GOT3 (cell line): ENCODE results near the gene TMEM132D.

Experiments used
- DNase-seq: peaks from one replicate; lab custom pipeline; 2025; ENCODE audit warnings: mixed read lengths; lab: John Stamatoyannopoulos, UW

The TMEM132D gene

GRCh38 chr12:129440278-129440677, 463.5 kb downstream of the TMEM132D start:
- no peak for DNase-seq

GRCh38 chr12:129434790-129435189, 469.0 kb downstream of the TMEM132D start:
- DNase-seq: no peak

DNA sequence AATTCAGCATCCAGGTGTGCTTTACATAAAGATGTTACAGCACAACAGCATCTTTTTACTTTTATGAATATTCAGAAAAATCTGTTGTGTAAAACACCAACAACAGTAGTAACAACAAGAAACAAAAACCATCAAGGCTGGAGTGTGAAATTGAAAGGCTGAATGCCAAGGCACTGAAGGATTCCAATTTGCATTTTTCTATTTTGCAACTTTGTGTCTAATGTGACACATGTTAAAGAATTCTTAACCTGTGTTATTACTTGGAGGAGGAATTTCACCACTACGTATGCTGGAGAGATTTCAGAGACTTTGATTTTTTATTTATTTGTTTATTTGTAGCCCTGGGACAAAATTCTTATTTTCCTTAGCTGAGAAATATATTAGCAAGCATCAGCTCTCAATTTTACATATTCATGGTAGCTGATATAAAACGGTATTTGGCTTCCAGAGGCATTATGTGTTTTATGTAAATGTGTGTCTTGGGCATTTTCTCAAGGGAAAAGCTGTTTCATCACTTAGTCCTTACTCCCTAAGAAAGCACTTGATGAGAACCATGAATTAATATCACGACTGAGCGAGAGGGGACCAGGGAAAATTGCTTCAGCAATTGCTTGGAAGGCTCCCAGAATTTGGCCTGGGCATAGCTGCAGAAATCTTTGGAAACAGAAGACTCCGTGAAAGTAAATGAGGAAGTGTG, 475.4 kb downstream of the TMEM132D start:
- no peak for DNase-seq

DNA sequence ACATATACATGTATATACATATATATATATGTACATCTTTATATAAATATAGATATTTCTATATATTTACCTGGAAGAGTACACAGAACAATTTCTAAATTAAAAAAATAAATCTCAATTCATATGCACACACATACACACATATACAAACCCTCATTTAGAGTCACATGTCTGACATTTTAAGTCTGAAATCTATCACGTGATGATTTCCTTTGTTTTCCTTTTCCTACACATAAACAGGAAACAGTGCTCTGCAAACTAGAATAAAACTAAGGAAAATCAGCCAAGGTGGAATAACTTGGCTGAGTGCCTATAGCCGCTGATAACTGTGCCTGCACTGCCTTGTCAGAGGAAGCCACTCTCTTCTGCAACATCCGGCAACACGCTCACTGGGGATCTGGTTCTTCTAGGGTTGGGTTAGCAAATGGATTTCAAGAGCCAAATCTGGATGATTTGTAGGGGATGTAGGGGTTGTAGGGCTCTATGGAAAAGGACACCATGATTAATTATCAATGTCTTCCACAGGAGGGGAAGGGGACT, 480.7 kb downstream of the TMEM132D start:
- no peak for DNase-seq

DNA sequence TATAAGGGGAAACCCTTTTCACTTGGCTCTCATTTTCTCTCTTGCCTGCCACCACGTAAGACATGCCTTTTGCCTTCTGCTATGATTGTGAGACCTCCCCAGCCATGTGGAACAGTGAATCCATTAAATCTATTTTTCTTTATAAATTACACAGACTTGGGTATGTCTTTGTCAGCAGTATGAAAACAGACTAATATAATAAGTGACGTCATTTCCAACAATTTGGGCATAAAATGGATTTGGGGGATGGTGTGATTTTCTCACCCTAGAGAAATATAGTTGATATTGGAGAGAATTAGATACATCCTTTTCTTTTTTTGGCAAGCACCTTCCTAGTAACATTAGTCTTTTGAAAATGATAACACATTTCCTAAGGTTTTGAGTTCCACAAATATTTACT, 490.5 kb downstream of the TMEM132D start:
- no peak for DNase-seq

DNA sequence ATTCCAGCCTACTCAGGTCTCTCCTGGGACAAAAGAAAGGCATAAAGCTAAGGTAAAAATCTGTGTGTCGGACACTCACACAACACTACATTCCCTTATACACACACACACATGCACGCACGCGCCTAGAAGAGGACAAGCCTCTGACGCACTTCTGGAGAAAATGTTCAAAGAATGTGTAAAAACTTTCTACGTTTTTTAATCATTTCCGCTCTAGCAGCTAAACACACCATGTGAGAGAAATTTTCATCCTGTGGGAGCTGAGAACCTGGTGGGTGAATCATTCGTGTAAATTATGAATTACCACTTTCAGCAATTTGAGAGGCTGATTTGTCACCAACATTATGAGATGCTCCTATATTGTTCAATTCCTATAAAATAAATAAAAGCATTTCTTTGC, 494.5 kb downstream of the TMEM132D start:
- no peak for DNase-seq

DNA sequence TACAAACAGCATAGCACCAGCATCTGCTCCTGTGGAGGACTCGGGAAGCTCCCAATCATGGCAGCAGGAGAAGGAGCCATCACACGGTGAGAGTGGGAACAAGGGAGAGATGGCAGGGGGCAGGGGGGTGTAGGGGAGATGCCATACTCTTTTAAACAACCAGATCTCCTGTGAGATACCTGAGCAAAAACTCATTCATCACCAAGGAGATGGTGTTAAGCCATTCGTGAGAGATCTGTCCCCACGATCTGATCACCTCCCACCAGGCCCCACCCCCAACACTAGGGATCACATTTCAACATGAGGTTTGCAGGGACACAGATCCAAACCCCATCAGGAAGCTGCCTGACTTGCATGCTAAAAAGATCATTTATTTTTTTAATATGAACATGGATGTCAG, 499.3 kb downstream of the TMEM132D start:
- DNase-seq: no peak

- DNase-seq: no peak
These were observed 502.3 kb downstream of the TMEM132D start for GRCh38 chr12:129401572-129401971.

DNA sequence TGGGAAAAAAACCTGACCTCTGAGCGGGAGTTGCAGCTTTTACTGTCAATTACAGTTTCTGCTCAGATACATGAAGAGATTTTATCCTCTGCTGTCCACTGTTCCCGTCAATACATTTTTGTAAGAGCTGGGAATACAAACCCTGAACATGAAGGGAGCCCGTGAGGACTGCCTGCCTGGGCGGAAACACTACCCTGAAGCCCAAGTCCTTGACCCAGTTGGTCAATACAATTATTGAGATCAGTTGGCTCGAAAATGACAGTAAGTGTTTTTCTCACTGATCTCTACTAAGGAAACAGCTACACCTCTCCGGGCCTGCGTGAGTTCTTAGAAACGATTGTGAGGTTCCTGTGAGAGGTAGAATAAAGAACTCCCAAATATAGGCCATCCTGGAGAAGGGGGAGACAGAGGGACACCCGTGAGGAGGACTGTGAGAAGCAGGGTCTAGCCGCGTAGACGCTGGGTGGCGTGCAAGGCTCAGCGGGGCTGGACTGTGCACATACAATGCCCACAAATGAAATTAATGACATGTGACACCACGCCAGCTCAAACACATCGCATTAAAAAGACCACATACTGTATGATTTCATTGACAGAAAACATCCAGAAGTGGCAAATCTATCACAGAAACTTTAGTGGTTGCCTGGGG, 509.5 kb downstream of the TMEM132D start:
- DNase-seq: no peak

GRCh38 chr12:129393357-129393937, 510.4 kb downstream of the TMEM132D start:
- no peak for DNase-seq

GRCh38 chr12:129385637-129385990, 518.2 kb downstream of the TMEM132D start:
- DNase-seq: no peak

- no peak for DNase-seq
These were observed 519.9 kb downstream of the TMEM132D start for GRCh38 chr12:129383956-129384355.

GRCh38 chr12:129381715-129382114, 522.1 kb downstream of the TMEM132D start:
- DNase-seq: no peak

DNA sequence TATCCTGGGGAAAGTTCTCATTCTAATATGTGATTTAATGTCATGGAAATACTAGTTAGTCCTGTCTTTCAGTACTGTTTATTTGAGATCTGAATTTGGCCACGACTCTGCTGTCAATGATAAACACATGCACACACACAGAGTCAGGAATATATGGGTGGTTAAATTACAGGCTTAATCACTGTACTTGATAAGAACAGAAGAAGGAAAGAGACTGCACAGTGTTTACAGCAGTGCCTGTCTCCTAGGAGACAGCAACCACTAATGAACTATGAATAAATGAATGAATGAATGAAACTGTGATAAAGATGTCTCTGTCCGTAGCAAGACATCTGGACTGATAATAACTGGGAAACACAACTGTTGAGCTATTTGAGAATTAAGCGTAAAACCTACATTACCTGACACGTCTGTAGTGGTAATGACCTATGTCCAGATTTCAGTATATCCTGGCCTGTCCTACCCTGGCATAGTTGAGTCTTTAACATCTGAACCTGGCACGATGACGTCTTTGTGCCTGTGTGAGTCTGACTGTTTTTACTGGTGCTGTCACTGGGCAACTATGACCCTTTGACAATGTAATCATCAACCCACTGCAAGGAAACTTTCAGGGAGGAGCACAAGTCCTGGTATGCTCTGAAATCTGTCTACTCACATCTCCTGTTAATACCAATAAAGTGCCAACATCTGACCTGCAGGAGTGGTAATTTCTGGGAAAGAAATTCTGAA, 524.6 kb downstream of the TMEM132D start:
- no peak for DNase-seq

DNA sequence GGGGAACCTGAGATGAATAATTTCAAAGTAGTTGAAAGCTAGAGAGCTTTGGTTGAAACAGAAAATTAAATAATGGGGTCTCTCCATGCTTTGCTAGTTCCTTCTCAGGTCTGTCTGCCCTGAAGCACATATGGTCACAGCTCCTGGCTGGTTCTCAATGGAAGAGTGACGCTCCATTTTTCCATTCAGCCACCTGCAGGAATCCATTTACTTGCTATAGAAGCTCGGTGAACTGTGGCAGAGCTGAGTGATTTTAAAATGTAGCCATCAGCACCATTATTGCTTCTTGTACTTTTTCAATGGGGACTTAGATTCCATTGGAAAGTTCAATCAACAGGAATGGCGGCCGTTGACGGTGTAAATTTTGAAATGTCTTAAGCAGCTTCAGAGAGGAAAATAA, 525.3 kb downstream of the TMEM132D start:
- DNase-seq: no peak

DNA sequence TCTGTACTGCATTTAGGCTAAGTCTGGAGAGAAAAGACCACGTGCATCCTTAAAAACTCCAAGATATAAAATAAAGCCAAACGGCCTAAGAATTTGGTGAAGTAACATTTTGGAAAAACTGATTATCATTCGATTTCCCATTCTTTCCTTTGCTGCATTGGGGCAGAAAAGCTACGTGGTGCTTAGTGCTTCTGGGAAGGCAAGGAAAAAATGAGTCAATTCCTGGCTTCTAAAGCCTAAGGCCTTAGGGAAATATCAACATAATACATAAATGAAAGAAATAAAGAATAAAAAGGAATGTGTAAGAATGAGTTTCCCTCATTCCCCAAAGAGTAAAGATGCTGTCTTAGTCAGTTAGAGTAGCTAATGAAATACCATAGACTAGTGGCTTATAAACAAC, 530.1 kb downstream of the TMEM132D start:
- DNase-seq: no peak

GRCh38 chr12:129372876-129373275, 530.9 kb downstream of the TMEM132D start:
- DNase-seq: no peak

DNA sequence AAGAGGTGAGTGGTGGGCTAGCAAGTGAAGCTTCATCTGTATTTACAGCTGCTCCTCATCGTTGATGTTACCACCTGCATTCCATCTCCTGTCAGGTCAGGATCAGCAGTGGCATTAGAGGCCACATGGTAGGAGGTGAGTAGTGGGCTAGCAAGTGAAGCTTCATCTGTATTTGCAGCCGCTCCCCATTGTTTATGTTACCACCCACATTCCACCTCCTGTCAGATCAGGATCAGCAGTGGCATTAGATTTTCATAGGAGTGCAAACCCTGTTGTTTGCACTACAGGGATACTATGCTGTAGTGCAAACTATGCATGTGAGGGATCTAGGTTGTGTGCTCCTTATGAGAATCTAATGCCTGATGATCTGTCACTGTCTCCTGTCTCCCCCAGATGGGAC, 531.5 kb downstream of the TMEM132D start:
- DNase-seq: no peak

DNA sequence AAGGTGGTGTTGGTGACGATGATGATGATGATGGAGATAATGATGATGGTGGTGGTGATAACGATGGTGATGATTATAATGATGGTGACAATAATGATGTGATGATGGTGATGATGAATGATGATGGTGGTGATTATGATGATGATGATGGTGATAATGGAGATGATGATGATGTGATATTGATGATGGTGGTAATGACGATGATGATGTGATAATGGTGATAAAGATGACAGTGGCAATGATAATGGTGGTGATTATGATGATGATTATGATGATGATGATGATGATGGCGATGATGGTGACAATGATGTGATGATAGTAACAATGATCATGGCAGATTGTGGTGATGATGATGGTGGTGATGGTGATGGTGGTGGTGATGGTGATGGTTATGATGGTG, 532.6 kb downstream of the TMEM132D start:
- no peak for DNase-seq

DNA sequence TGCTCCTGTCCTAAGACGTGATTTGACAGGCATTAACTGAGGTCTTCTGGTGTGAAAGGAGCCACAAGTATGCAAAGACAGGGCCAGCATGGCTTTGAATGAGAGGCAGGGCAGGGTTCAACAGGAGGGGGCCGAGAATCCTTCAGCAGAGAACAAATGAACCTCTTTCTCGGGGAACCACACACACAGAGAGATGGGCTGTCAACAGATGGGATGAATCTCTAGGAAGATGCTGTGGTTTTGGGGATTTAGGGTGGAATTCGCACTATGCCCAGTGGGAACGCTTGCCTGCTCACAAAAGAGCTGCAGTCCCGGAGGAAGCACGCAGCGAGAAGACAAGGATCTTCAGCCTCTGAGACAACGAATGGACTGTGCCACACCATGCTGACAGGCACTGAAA, 537.2 kb downstream of the TMEM132D start:
- no peak for DNase-seq

GRCh38 chr12:129363041-129363440, 540.8 kb downstream of the TMEM132D start:
- no peak for DNase-seq

DNA sequence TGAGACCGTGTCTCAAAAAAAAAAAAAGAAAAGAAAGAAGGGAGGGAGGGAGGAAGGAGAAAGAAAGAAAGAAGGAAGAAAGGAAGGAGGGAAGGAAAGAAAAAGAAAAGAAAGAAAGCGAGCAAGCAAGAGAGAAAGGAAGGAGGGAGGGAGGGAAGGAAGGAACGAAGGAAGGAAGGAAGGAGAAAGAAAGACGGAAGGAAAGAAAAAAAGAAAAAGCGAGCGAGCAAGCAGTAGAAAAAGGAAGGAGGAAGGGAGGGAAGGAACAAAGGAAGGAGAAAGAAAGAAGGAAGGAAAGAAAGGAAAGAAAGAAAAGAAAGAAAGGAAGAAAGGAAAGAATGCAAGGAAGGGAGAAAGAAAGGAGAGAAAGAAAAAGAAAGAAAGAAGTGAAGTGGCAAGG, 546.6 kb downstream of the TMEM132D start:
- no peak for DNase-seq

GRCh38 chr12:129351481-129351880, 552.3 kb downstream of the TMEM132D start:
- no peak for DNase-seq
